COR-L47 (cell line): ENCODE data around the gene HOXB6.

Source experiments
- DNase-seq: peaks from one replicate; lab custom pipeline; 2025; lab: John Stamatoyannopoulos, UW

HOXB6 gene

GRCh38 chr17:48594538-48595277 lies 10.1 kb downstream of the HOXB6 start:
- no peak for DNase-seq

DNA sequence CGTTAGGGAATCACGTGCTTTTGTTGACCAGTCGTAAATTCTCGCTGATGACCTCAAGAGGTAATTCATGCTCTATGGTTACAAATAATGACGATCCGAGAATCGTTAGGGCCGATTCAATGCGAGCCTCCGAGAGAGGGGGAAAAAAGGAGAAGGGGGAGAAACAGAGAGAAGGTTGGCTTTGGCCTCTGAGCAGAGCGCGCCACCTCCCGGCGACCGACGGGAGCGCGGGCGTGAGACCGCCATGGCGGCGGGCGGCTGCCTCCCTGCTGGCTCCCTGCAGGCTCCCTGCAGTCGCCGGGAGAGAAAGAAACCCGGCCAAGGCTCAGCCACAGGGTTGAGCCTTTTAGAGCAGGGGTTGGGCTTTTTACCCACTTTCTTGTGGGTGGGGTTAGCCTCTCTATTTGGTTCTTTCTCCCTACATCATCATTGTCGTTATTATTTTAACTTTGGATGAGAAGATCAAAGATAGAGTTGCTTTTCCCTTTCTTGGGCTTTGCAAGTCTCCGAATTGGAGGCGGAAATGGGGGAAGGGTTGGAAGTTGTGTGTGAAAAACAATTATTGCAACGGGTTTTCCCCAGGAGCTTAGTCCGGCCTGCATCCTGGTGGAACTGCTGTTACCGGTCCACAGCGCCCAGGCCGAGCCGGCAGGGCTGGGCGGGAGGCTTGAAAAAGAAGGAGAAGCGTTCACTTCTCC lies 10.8 kb downstream of the HOXB6 start:
- peak; percentile 88 for DNase-seq

DNA sequence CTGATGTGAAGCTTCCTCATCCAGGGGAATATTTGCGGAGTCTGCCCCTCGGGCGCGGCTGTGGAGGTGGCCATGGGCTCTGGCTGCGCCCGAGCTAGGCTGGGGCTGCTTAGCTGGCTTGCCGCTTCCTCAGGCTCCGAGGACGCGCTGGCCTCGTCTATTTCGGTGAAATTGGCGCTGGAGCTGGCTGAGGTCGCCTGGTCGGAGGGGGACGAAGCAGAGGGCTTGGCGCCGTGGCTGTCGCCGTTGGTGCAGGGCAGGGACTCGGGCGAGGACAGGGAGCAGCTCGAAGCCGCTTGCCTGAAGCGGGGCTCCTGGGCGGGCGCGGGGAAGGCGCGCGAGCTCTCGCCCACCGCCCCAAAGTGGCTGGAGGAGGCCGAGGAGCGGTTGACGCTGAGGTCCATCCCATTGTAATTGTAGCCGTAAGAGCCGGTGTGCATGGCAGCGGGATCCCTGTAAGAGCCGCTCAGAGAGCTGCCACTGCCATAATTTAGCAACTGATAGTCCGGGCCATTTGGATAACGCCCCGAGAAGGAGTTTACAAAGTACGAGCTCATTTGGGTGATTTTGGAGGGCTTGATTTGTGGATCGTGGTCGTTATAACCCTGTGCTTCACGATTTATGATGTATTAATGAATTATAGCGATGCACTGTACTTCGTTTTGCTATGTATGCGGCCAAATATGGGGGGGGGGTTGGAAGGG lies 11.5 kb downstream of the HOXB6 start, which contains the start of gene HOXB5:
Gene HOXB5, minus strand, starts transcription at position 654 of the 704 bp plus-strand sequence. Its CDS starts 97 bp downstream, at position 557.
- no peak for DNase-seq

DNA sequence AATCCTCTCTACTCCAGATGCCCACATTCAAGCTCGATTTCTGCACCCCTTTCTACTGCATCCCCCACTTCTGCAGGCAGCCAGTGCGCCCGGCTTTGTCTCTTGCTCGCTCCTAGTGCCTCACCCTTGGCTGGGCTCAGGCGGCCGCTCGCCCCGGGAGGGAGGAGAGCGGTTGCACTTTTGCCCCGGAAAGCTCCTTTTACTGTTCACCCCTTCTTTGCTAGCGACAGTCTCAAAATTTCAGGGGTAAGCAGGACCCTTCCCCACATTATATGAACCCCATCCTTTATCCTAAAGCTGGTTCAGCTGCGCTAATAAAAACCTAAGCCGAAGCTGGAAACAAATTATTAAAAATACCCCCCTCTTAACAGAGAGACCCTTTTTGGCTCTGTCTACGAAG lies 12.2 kb downstream of the HOXB6 start:
- DNase-seq, result no peak

DNA sequence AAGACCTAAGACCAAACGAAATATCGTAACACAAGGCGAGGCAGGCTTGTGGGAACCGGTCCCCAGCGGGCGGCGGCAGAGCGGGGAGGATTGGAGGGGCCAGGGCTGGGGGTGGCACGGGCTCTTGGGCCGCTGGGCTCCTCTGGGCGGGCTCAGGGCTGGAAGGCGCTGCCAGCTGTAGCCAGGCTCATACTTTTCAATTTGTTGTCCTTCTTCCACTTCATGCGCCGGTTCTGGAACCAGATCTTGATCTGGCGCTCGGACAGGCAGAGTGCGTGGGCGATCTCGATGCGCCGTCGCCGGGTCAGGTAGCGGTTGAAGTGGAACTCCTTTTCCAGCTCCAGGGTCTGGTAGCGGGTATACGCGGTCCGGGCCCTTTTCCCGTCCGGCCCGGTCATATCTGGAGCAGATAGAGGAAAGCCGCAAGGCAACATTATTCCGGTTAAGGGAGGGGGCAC lies 12.7 kb downstream of the HOXB6 start:
- DNase-seq, result no peak

GRCh38 chr17:48591255-48592056 lies 13.3 kb downstream of the HOXB6 start:
- no peak for DNase-seq

GRCh38 chr17:48590607-48591161 lies 14.1 kb downstream of the HOXB6 start:
- no peak for DNase-seq

DNA sequence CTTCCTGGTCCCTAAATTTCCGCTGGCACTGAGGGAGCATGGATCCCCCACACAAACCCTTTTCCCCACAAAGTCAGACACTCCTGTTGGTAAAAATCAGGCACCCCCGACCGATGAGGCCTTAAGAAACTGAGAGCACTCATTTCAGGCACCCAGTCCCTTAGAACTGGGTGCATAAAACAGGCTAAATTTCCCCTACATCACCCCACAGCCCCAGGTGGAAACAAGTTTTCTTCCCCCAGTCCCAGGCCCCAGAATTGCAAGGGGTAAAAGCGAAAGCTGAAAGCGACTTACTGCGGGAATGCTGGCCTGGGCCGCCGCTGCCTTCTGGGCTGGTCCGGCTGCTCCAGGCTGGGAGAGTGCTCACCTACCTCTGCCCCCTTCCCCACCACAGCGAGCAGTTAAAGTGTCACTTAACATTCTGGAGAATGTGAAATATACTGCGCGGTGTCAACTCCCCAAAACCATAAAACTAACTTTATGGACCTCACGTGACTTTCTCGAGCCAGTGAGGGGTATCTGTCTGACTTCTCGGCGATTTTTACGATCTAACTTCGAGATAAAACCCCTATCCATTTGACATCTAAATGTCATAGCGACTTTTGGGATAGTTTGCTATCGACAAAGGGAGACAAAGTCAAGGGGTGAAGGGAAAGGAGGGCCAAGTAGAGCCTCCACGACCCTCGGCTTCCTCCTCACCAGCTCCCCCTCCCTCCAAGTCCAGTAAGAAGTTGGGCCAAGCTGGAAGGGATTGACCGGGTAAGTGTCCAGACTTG lies 14.8 kb downstream of the HOXB6 start, which contains the start of gene HOXB3:
Gene HOXB3, minus strand, starts transcription at position 411 of the 776 bp plus-strand sequence. CDS start 37,767 bp downstream, outside the sequence.
- no peak for DNase-seq

- no peak for DNase-seq
Observed at GRCh38 chr17:48589060-48589830, 15.5 kb downstream of the HOXB6 start.

DNA sequence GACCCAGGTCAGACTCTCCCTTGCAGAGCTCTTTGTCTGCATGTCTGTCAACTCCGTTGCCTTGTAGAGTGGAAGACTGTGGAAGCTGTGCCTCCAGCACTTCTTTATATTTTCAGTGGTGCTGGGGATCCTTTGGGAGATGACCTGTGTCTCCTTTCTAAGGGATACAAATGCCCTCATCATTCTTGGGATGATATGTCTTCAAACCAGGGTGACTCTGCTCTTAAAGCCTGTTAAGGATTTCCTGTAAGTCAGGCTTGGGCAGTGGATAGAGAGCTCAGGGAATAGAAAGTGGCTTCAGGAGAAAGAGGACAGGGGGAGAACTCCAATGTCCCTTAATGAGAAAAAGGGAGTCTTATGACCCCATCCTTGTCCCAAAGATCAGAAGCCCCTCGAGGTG lies 16.3 kb downstream of the HOXB6 start:
- DNase-seq, result no peak

- DNase-seq, result no peak
Observed at GRCh38 chr17:48588074-48588415, 16.7 kb downstream of the HOXB6 start.

DNA sequence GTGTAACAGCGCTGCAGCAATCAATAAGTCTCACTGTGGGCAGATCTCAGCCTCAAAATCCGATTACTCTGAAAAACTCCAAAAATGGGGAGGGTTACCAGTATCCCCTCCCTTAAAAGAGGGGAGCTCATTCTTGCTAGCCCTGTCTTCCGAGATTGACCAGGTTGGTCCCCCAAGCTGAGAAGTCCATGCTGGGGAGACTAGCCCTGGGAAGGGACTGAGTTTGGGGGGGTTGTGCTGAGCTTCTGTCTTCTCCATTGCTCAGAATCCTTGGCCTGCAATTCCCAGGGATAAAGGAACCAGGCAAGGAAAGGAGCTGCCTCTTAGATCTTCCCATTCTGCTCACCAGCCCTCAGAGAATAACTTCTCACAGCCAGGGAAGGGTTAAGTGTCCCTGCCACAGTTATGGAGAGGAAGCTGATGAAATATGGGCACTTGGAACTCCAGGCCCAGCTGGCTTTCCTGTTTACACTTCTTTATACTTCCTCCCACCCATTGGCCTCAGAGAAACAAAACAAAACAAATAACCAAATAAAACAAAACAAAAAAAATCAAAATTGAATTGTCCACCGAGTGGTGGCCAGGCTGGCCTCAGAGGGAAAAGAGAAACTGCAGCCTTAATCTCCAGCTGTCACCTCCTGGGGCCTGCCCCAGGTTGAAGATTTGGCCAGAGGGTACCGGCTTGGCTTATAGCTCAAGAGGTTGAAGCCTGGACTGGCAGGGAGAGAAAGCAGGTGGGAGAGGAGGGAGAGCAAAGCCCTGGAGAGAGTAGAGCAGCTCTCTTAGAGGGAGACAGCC lies 17.3 kb downstream of the HOXB6 start:
- DNase-seq, result peak; percentile 32

DNA sequence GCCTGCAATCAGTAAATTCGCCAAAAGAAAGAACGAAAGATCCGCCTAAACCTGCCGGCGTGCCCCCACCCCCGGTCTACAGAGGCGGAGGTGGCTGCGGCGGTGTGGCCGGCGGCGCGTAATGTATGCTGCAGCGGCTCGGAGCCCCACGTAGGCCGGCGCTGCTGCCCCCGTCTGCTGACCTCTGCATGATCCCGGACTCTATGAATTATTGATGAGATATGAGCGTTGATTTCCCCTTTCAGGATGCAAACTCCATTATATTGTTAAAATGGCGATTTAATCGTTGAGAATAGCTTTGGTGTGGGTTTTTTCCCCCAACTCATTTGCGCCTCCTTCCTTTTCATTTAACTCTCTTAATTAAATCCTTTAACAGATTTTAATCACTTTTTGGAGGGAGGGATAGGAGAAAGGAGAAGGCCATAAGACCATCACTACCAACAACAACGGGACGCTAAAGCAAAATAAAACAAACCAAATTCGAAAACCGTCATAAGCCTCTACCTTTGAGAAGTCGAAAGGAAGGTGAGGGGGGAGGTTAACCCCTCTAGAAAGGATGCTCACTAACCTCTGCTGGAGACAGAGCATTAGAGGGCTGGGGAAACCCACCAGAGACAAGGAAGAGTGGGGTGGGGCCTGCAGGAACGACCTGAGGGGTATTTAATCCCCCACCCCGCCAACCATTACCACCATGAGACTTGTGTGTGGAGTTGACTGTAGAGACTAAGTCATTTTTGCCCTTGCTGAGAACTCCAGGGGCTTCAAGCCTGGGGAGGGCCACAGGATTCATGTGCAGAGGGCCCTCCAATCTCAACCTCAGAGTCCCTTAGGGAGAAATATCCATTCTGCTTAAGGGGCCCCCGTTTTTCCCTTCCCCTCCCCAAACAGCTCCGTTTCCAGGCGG lies 18.2 kb downstream of the HOXB6 start:
- DNase-seq, result no peak

DNA sequence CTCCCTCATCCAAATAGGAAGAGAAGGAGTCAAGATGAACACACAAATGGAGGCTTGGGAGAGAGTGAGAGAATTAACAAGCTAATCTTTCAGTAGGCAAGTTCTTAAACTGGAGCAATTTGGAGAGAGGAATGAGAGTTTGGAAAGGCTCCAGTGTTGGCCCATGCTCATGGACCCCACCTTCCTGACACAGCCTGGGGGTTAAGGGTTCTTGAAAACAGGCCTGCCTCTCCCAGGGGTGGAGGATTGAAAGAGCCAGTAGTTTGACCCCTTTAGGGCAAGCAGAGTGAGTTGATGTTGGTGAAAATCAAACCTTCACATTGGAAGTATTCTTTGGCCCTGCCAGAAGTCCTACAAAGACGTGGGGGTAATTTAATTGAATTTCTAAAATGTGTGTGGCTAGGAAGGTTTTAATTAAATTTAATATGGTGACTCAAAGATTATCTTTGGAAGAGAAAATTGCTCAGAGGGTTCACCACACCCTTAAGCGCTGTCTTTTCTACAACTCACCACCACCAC lies 20.5 kb downstream of the HOXB6 start:
- no peak for DNase-seq

- no peak for DNase-seq
Observed at GRCh38 chr17:48583708-48584222, 21.0 kb downstream of the HOXB6 start.

- DNase-seq, result no peak
Observed at GRCh38 chr17:48582750-48583069, 22.1 kb downstream of the HOXB6 start.

DNA sequence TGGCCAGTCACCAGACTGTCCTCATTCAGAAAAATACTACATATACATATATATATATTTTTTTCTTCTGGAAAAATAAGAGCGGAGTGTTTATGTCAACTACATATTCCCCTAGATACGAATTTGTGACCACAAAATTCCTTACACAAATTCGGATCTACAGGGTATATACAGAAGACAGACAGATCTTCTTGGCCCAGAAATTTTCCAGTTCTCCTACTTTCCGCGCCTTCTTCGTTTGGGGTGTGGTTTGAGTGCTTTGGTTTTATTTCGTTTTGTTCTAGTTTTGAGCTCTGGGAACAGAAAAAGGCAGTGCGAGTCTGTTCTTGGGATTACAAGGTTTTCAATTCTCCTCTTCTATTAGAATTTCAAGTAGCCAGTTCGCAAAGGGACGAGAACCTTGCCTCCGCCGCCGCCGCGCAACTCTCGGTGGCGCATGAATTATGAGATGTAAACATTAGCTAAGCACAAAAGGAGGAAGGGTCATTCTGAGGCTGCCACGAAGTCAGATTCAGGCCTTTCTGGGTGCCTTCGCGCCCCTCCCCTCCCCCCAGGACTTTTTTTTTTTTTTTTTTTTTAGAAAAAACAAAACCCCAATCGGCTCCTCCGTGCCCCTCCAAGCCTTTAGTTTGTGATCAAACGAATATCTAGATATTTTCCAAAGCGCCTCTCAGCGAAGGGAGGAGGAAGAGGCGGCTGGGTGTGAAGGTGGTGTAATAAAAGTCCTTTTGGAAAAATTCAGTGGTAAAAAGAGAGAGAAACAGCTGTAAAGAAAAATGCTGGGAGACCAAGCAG lies 24.8 kb downstream of the HOXB6 start:
- no peak for DNase-seq
